ENCODE data around the gene PEAR1. TPM values are rescaled to one million over a fixed set of nuclear protein-coding genes. Genes with fewer than 3 reads are reported as not detected.

The PEAR1 gene
- total RNA-seq, 1 experiment from 2014 or later, result 10.8 TPM

DNA sequence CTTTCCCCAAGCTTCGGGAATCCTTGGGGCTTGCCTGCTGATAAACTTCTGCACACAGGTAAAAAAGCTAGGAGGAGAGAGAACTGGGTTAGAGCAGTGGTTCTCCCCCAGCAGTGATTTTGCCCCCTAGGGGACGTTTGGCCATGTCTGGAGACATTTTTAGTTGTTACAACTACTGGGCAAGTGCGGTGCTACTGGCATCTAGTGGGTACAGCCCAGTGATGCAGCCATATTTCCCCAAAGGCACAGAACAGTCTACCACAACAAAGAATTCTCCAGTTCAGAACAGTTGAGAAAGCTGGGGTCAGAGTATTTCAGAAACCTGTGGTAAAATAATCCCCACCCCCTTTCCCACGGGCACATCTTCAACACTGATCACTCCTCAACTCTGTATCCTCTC is 68.2 kb downstream of the PEAR1 start (continued):
- TF ChIP-seq SP1 (IDR thresholded peaks at IDR 0.05; ENCODE audit: low read depth) (no peak), TCF7L2 (IDR thresholded peaks at IDR 0.05; ENCODE audit: borderline replicate concordance, extremely low read depth, insufficient read depth, insufficient read length) (no peak), POLR2A (IDR thresholded peaks at IDR 0.05; ENCODE audit: borderline replicate concordance, extremely low read depth, insufficient read depth, insufficient read length) (no peak)
- TF ChIP-seq, protein P1, sequence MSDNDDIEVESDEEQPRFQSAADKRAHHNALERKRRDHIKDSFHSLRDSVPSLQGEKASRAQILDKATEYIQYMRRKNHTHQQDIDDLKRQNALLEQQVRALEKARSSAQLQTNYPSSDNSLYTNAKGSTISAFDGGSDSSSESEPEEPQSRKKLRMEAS (IDR thresholded peaks at IDR 0.05), result no peak

GRCh38 chr1:156963621-156964020 is 70.1 kb downstream of the PEAR1 start:
- Histone ChIP-seq H3K4me3 (replicated peaks in 1 of 2; ENCODE audit: low read depth in 1 of 2, low read length in 2 of 2) (no peak overlapping the region), H3K79me2 (ENCODE audit: insufficient read depth, low read length) (no peaks in the 10 kb centered on the region), H3K9me3 (ENCODE audit: control insufficient read depth in 1 of 2, insufficient read depth in 1 of 2, low read depth in 1 of 2, low read length in 2 of 2) (no peaks in the 10 kb centered on the region), H3K4me1 (ENCODE audit: control insufficient read depth in 1 of 2, insufficient read depth in 2 of 2, low read length in 2 of 2) (no peaks in the 10 kb centered on the region), H2AFZ (ENCODE audit: low read depth, low read length, poor library complexity, severe bottlenecking) (no peak overlapping the region), H3K9me2 (ENCODE audit: insufficient read depth) (no peaks in the 10 kb centered on the region), H4K20me1 (ENCODE audit: insufficient read depth) (no peaks in the 10 kb centered on the region), H3K36me3 (ENCODE audit: control insufficient read depth in 1 of 2, insufficient read depth in 2 of 2, low read length in 2 of 2) (peaks cover 7 to 13% of the 10 kb centered on the region in 2 experiments; a peak in 2 of 4 replicates), H3K9ac (ENCODE audit: low read length) (no peak overlapping the region), H3K27ac (ENCODE audit: low read depth, low read length) (no peak overlapping the region), H3K27me3 (ENCODE audit: insufficient read depth, low read length) (no peaks in the 10 kb centered on the region), H3K4me2 (ENCODE audit: low read length) (no peak overlapping the region)
- intact Hi-C loops (cut with micrococcal nuclease), result no loop called here
- CTCF ChIA-PET, result no interaction called here
- ATAC-seq (no peak), DNase-seq (ENCODE audit: low read depth, low spot score) (no peak)
- BruUV-seq (replicated peaks), result no TSS peak
- RAD21 ChIA-PET (ENCODE audit: low non-redundant PET in 1 of 2, low total read pairs in 2 of 2, uncharacterized antibody in 2 of 2, unreplicated experiment in 2 of 2), result no interaction called here
- POLR2A ChIA-PET, result no interaction called here
- no peak for TF ChIP-seq EZH2phosphoT487 (IDR thresholded peaks at IDR 0.05; ENCODE audit: borderline replicate concordance)
- TF ChIP-seq RAD21 (IDR thresholded peaks at IDR 0.05; ENCODE audit: low read depth), result no peak
- TF ChIP-seq, protein P2, sequence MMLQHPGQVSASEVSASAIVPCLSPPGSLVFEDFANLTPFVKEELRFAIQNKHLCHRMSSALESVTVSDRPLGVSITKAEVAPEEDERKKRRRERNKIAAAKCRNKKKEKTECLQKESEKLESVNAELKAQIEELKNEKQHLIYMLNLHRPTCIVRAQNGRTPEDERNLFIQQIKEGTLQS (IDR thresholded peaks at IDR 0.05), result no peak
- TF ChIP-seq SP1 (IDR thresholded peaks at IDR 0.05; ENCODE audit: low read depth), result no peak
- TF ChIP-seq JUND (IDR thresholded peaks at IDR 0.05), result no peak
- no peak for TF ChIP-seq CBX3 (IDR thresholded peaks at IDR 0.05; ENCODE audit: low read depth)
- TF ChIP-seq SIN3A (IDR thresholded peaks at IDR 0.05; ENCODE audit: low read depth), result no peak
- TF ChIP-seq ZBTB33 (IDR thresholded peaks at IDR 0.05; ENCODE audit: extremely low read depth, insufficient replicate concordance, low read length), result no peak
- no peak for TF ChIP-seq CTCF (IDR thresholded peaks at IDR 0.05 in 2 of 3, conservative IDR thresholded peaks at IDR 0.05 in 1 of 3; ENCODE audit: borderline replicate concordance in 1 of 3, insufficient read depth in 1 of 3, low read depth in 2 of 3, low read length in 2 of 3)
- no peak for TF ChIP-seq FOSL1 (IDR thresholded peaks at IDR 0.05; ENCODE audit: low read depth)
- no peak for TF ChIP-seq POLR2AphosphoS5 (IDR thresholded peaks at IDR 0.05; ENCODE audit: low read depth, low read length)
- TF ChIP-seq TCF7L2 (IDR thresholded peaks at IDR 0.05; ENCODE audit: borderline replicate concordance, extremely low read depth, insufficient read depth, insufficient read length), result no peak
- TF ChIP-seq ELF1 (IDR thresholded peaks at IDR 0.05; ENCODE audit: borderline replicate concordance, low read depth), result no peak
- TF ChIP-seq POLR2A (IDR thresholded peaks at IDR 0.05; ENCODE audit: borderline replicate concordance, extremely low read depth, insufficient read depth, insufficient read length), result no peak
- TF ChIP-seq YY1 (IDR thresholded peaks at IDR 0.05; ENCODE audit: extremely low read depth, insufficient replicate concordance, low read depth, low read length), result no peak
- TF ChIP-seq SRF (IDR thresholded peaks at IDR 0.05; ENCODE audit: low read depth), result no peak
- no peak for TF ChIP-seq EZH2 (IDR thresholded peaks at IDR 0.05)
